ENCODE data around the gene OR2L2. TPM values are rescaled to one million over a fixed set of nuclear protein-coding genes. Genes with fewer than 3 reads are reported as not detected.

OR2L2 gene
- total and polyA plus RNA-seq, 9 of the 15 experiments (the other 6 are each of a cell fraction or from before 2014, with no cell fraction given) = 0.04 to 0.07 (median 0.05) TPM; not detected in 6

- no peak for TF ChIP-seq ZNF407 (IDR thresholded peaks at IDR 0.05; ENCODE audit: low read depth)
- TF ChIP-seq ATF1 (CRISPR knock-in tag; IDR thresholded peaks at IDR 0.05) = no peak
- TF ChIP-seq ATF1 (tag; IDR thresholded peaks at IDR 0.05) = no peak
- TF ChIP-seq RAD51 (IDR thresholded peaks at IDR 0.05; ENCODE audit: borderline replicate concordance, low read depth) = no peak
- no peak for TF ChIP-seq MITF (IDR thresholded peaks at IDR 0.05)
- no peak for TF ChIP-seq TEAD4 (IDR thresholded peaks at IDR 0.05; ENCODE audit: low read length)
- TF ChIP-seq TEAD4 (CRISPR knock-in tag; IDR thresholded peaks at IDR 0.05; ENCODE audit: borderline replicate concordance) = no peak
- no peak for TF ChIP-seq SMARCA5 (IDR thresholded peaks at IDR 0.05)
- TF ChIP-seq ELF4 (CRISPR knock-in tag; IDR thresholded peaks at IDR 0.05) = no peak
- no peak for TF ChIP-seq XRCC3 (IDR thresholded peaks at IDR 0.05)
- no peak for TF ChIP-seq ZNF224 (CRISPR knock-in tag; IDR thresholded peaks at IDR 0.05)
- no peak for TF ChIP-seq ZBTB9 (CRISPR knock-in tag; IDR thresholded peaks at IDR 0.05)
- TF ChIP-seq, protein P1, sequence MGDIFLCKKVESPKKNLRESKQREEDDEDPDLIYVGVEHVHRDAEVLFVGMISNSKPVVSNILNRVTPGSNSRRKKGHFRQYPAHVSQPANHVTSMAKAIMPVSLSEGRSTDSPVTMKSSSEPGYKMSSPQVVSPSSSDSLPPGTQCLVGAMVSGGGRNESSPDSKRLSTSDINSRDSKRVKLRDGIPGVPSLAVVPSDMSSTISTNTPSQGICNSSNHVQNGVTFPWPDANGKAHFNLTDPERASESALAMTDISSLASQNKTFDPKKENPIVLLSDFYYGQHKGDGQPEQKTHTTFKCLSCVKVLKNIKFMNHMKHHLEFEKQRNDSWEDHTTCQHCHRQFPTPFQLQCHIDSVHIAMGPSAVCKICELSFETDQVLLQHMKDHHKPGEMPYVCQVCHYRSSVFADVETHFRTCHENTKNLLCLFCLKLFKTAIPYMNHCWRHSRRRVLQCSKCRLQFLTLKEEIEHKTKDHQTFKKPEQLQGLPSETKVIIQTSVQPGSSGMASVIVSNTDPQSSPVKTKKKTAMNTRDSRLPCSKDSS (IDR thresholded peaks at IDR 0.05; ENCODE audit: low read depth, partially characterized antibody) = no peak
- TF ChIP-seq ZEB2 (IDR thresholded peaks at IDR 0.05) = no peak
Measured at GRCh38 chr1:248047008-248047407, 17.1 kb downstream of the OR2L2 start (continued).

Data from K562 (cell line).